ENCODE data around the gene SSBP2.

DNA sequence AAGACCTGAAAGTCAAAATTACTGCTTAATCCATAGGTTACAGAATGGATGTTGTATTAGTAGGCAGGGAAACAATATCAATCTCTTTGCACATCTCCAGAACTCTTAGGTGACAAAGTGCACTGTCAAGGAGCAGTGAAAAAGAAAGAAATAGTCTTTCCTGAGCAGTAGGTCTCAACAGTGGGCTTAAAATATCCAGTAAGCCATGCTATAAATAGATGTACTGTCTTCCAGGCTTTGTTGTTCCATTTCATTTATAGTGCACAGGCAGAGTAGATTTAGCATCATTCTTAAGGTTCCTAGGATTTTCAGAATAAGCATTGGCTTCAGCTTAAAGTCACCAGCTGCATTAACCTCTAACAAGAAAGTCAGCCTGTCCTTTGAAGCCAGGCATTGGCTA, 50.7 kb downstream of the SSBP2 start:
- TF ChIP-seq, protein P1, sequence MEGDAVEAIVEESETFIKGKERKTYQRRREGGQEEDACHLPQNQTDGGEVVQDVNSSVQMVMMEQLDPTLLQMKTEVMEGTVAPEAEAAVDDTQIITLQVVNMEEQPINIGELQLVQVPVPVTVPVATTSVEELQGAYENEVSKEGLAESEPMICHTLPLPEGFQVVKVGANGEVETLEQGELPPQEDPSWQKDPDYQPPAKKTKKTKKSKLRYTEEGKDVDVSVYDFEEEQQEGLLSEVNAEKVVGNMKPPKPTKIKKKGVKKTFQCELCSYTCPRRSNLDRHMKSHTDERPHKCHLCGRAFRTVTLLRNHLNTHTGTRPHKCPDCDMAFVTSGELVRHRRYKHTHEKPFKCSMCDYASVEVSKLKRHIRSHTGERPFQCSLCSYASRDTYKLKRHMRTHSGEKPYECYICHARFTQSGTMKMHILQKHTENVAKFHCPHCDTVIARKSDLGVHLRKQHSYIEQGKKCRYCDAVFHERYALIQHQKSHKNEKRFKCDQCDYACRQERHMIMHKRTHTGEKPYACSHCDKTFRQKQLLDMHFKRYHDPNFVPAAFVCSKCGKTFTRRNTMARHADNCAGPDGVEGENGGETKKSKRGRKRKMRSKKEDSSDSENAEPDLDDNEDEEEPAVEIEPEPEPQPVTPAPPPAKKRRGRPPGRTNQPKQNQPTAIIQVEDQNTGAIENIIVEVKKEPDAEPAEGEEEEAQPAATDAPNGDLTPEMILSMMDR (IDR thresholded peaks at IDR 0.05) = no peak
- no peak for TF ChIP-seq POLR2A (IDR thresholded peaks at IDR 0.05)
- TF ChIP-seq POLR2AphosphoS5 (IDR thresholded peaks at IDR 0.05) = no peak

Measured in prostate gland (tissue), 2 donors.